ENCODE results near the gene MGMT. TPM values are rescaled to one million over a fixed set of nuclear protein-coding genes. Genes with fewer than 3 reads are reported as not detected.

Gene MGMT
- total and polyA plus RNA-seq, 4 donors, result 9.9 to 39.6 (median 23.2) TPM

DNA sequence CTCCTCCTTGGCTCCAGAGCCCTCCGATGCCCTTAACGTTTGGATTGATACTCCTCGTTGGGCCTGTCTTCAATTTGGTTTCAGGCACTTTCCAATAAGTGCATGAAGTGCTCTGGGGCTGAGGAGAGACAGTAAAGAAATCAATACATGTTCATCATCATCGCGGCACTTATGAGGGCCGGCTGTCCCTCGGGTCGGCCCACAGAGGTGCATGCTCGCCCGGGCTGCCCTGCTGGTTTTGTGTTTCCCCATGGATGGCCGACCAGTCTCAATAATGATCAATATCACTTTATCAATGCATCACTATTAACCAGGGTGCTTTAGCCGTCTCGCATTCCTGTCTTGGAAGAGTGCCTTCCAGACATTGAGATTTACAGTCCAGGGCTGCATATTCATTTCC is 342.8 kb downstream of the MGMT start:
- no peak overlapping the region for H3K4me3 ChIP-seq
- no peaks in the 10 kb centered on the region for H3K36me3 ChIP-seq (ENCODE audit: control insufficient read depth in 4 of 4, insufficient read depth in 4 of 4, low read length in 4 of 4)
- 88 to 90% methylated on average over 13 of the region's 13 CpGs for WGBS, 2 donors
- no peak overlapping the region for H3K9ac ChIP-seq (ENCODE audit: insufficient read depth in 1 of 2, low read length in 2 of 2)
- no peak for ATAC-seq (ENCODE audit: insufficient read depth, low FRiP score)
- H3K27me3 ChIP-seq (ENCODE audit: control insufficient read depth in 3 of 3, insufficient read depth in 3 of 3, low read length in 2 of 3), result peaks cover 0 to 3% (median 0%) of the 10 kb centered on the region in 3 donors
- TF ChIP-seq, protein P1, sequence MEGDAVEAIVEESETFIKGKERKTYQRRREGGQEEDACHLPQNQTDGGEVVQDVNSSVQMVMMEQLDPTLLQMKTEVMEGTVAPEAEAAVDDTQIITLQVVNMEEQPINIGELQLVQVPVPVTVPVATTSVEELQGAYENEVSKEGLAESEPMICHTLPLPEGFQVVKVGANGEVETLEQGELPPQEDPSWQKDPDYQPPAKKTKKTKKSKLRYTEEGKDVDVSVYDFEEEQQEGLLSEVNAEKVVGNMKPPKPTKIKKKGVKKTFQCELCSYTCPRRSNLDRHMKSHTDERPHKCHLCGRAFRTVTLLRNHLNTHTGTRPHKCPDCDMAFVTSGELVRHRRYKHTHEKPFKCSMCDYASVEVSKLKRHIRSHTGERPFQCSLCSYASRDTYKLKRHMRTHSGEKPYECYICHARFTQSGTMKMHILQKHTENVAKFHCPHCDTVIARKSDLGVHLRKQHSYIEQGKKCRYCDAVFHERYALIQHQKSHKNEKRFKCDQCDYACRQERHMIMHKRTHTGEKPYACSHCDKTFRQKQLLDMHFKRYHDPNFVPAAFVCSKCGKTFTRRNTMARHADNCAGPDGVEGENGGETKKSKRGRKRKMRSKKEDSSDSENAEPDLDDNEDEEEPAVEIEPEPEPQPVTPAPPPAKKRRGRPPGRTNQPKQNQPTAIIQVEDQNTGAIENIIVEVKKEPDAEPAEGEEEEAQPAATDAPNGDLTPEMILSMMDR (IDR thresholded peaks at IDR 0.05; ENCODE audit: control extremely low read depth, extremely low read depth), result no peak
- no peaks in the 10 kb centered on the region for H3K4me1 ChIP-seq (ENCODE audit: control insufficient read depth in 5 of 5, insufficient read depth in 5 of 5, low read length in 5 of 5)
- no peak for DNase-seq
- peaks cover 0 to 11% (median under 1%) of the 10 kb centered on the region in 4 donors for H3K9me3 ChIP-seq (ENCODE audit: control insufficient read depth in 4 of 4, insufficient read depth in 3 of 4, low read length in 3 of 4)
- H3K27ac ChIP-seq (ENCODE audit: low read depth in 1 of 2, low read length in 1 of 2), result no peak overlapping the region

DNA sequence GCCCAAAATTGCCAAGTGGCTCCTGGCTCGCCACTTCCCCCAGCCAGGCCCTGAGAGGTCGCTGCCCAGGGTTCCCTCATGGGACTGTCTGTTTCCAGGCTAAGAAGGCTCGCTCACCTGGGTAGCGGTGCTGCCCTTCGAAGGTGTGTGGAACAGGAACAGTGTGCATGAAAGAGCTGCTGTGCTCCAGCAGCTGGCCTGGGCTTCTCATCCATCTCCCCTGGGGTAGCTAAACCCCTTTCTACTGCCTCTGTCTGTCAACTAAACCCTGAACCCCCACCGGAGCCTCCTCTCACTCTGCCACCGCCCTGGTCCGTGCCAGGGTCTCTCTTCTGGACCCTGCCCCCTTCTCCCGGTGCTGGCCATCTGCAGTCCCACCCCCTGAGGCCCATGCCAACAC is 344.2 kb downstream of the MGMT start:
- ATAC-seq (ENCODE audit: insufficient read depth, low FRiP score), result no peak
- no peak overlapping the region for H3K27ac ChIP-seq (ENCODE audit: low read depth in 1 of 2, low read length in 1 of 2)
- no peak overlapping the region for H3K4me3 ChIP-seq
- TF ChIP-seq, protein P1 (IDR thresholded peaks at IDR 0.05; ENCODE audit: control extremely low read depth, extremely low read depth), result no peak
- H3K9ac ChIP-seq (ENCODE audit: insufficient read depth in 1 of 2, low read length in 2 of 2), result no peak overlapping the region
- H3K9me3 ChIP-seq (ENCODE audit: control insufficient read depth in 4 of 4, insufficient read depth in 3 of 4, low read length in 3 of 4), result peaks cover 0 to 11% (median under 1%) of the 10 kb centered on the region in 4 donors
- H3K4me1 ChIP-seq (ENCODE audit: control insufficient read depth in 5 of 5, insufficient read depth in 5 of 5, low read length in 5 of 5), result no peaks in the 10 kb centered on the region
- 82 to 91% methylated on average over 9 of the region's 9 CpGs for WGBS, 2 donors
- DNase-seq, result no peak
- H3K27me3 ChIP-seq (ENCODE audit: control insufficient read depth in 3 of 3, insufficient read depth in 3 of 3, low read length in 2 of 3), result peaks cover 0 to 3% (median 0%) of the 10 kb centered on the region in 3 donors
- H3K36me3 ChIP-seq (ENCODE audit: control insufficient read depth in 4 of 4, insufficient read depth in 4 of 4, low read length in 4 of 4), result no peaks in the 10 kb centered on the region

DNA sequence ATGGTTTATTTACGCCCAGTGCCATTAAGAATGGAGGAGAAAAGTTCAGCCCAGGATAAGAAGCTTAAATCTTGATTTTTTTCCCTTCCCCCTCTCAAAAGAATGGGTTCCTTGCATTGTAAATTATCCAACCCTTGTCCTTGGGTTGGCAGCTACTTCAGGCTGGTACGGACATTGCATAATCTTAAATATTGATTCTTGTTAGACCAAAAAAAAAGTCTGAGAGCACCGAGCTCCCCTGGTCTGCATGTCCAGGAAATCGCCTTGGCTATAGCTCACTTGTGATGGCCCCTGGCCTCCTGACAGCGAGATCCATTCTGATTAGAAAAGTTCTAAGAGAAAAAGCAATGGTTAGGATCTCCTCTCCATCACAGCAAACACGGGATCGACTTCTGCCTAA is 345.4 kb downstream of the MGMT start:
- no peak for ATAC-seq (ENCODE audit: insufficient read depth, low FRiP score)
- 61 to 77% methylated on average over 7 of the region's 7 CpGs for WGBS, 2 donors
- TF ChIP-seq, protein P1 (IDR thresholded peaks at IDR 0.05; ENCODE audit: control extremely low read depth, extremely low read depth), result no peak

More for the DNA sequence above, 345.4 kb downstream of the MGMT start:
- Histone ChIP-seq H3K27ac (ENCODE audit: low read depth in 1 of 2, low read length in 1 of 2) (no peak overlapping the region), H3K4me3 (no peak overlapping the region), H3K36me3 (ENCODE audit: control insufficient read depth in 4 of 4, insufficient read depth in 4 of 4, low read length in 4 of 4) (no peaks in the 10 kb centered on the region), H3K27me3 (ENCODE audit: control insufficient read depth in 3 of 3, insufficient read depth in 3 of 3, low read length in 2 of 3) (peaks cover 0 to 3% (median 0%) of the 10 kb centered on the region in 3 donors), H3K9ac (ENCODE audit: insufficient read depth in 1 of 2, low read length in 2 of 2) (no peak overlapping the region), H3K4me1 (ENCODE audit: control insufficient read depth in 5 of 5, insufficient read depth in 5 of 5, low read length in 5 of 5) (no peaks in the 10 kb centered on the region), H3K9me3 (ENCODE audit: control insufficient read depth in 4 of 4, insufficient read depth in 3 of 4, low read length in 3 of 4) (peaks cover 0 to 6% (median under 1%) of the 10 kb centered on the region in 4 donors)
- DNase-seq, result no peak
